Measurements from ENCODE around the gene B4GALT4.

B4GALT4 gene

DNA sequence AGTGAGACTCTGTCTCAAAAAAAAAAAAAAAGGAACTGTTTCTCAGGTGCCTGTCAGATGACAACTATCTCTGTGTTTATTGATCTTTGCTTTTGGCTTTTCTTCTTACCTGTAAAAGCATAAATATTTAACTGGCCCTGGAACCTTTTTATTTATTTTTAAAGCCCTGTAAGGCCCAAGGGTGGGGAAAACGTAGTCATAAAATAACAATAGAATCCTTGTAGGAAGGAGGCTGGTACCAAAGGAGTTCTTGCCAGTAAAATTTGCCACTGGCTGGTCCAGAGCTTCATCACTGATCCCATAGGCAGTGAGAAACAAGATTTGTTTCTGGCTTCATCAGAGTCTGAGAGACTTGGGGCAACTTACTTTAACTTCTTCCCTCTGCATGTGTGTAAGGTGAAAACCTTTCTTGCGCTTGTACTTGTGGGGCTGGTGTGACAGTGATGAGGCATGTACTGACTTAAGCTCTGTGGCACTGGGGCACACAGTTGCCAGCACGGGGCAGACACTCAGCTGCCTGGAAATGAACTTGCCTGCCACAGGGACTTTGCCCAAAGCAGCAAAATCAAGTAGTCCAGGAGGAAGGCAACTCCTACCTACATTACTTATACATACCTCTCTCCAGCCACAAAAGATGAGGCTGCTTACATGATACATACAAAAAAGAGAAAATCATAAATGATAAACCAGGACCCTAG lies 19.6 kb downstream of the B4GALT4 start:
- in situ Hi-C loops (cut with MboI; ENCODE audit: low sequenced_read_pairs, unreplicated experiment), result no loop called here
- TF ChIP-seq, protein P1, sequence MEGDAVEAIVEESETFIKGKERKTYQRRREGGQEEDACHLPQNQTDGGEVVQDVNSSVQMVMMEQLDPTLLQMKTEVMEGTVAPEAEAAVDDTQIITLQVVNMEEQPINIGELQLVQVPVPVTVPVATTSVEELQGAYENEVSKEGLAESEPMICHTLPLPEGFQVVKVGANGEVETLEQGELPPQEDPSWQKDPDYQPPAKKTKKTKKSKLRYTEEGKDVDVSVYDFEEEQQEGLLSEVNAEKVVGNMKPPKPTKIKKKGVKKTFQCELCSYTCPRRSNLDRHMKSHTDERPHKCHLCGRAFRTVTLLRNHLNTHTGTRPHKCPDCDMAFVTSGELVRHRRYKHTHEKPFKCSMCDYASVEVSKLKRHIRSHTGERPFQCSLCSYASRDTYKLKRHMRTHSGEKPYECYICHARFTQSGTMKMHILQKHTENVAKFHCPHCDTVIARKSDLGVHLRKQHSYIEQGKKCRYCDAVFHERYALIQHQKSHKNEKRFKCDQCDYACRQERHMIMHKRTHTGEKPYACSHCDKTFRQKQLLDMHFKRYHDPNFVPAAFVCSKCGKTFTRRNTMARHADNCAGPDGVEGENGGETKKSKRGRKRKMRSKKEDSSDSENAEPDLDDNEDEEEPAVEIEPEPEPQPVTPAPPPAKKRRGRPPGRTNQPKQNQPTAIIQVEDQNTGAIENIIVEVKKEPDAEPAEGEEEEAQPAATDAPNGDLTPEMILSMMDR (IDR thresholded peaks at IDR 0.05; ENCODE audit: borderline replicate concordance, control extremely low read depth, extremely low read depth, insufficient read depth, missing control alignments), result no peak
- DNase-seq (ENCODE audit: low spot score), result no peak

DNA sequence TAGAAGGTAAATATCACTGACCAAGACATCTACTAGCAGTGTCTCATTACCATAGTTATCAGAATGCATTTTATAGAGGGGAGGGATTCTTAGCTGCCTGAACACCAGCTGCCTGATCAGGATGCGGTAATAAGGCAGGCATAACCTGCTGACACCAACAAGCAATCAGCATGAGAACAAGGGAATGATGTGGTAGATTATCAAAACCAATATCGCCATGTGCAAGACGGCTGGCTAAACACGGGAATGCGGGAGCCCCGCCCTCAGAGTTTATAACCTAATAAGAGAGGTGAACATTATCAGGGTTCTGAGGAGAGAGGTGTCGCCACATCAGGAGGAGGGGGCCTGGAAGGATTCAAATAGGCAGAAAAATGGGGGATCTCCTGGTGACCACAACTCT lies 20.5 kb downstream of the B4GALT4 start:
- in situ Hi-C loops (cut with MboI; ENCODE audit: low sequenced_read_pairs, unreplicated experiment), result no loop called here
- TF ChIP-seq, protein P1 (IDR thresholded peaks at IDR 0.05; ENCODE audit: borderline replicate concordance, control extremely low read depth, extremely low read depth, insufficient read depth, missing control alignments), result no peak
- no peak for DNase-seq (ENCODE audit: low spot score)

DNA sequence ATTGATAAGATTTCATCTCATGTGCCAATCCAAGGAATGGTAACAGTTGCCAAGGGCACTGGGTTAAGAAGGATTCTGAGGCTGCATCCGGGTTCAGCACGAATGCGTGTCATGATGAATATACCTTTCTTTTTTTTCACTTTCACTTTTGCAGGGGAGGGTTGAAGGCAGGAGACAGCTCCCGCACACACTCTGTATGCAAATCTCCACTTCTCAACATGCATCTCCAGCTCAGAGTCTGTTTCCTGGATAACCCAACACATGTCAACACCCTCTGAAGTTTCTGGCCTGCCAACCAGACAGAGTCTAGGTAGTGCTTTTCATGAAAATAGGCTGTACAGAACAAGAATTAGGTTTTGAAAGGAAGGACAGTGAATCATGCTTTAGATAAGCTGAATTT lies 21.6 kb downstream of the B4GALT4 start:
- in situ Hi-C loops (cut with MboI; ENCODE audit: low sequenced_read_pairs, unreplicated experiment), result no loop called here
- TF ChIP-seq, protein P1 (IDR thresholded peaks at IDR 0.05; ENCODE audit: borderline replicate concordance, control extremely low read depth, extremely low read depth, insufficient read depth, missing control alignments), result no peak
- peak; percentile 67 for DNase-seq (ENCODE audit: low spot score)

DNA sequence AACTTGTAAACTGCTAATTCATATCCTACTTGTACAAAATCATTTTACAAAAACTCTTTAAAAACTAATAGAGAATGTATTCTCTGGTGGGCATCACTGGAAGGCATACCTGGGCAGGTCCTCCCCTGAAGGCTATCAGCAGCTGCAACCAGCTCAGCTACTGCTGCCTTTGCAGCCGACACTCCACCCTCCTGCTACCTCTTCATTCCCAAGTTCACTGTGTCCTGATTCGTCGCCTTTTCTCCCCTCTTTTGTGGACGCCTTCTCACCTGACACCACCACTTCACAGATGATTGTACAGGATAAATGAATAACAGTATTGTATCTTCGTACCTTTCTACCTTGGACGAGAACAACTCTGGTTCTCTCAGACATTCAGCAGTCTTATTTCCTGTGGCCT lies 28.9 kb downstream of the B4GALT4 start:
- TF ChIP-seq, protein P1 (IDR thresholded peaks at IDR 0.05; ENCODE audit: borderline replicate concordance, control extremely low read depth, extremely low read depth, insufficient read depth, missing control alignments), result no peak
- in situ Hi-C loops (cut with MboI; ENCODE audit: low sequenced_read_pairs, unreplicated experiment), result no loop called here
- DNase-seq (ENCODE audit: low spot score), result no peak

DNA sequence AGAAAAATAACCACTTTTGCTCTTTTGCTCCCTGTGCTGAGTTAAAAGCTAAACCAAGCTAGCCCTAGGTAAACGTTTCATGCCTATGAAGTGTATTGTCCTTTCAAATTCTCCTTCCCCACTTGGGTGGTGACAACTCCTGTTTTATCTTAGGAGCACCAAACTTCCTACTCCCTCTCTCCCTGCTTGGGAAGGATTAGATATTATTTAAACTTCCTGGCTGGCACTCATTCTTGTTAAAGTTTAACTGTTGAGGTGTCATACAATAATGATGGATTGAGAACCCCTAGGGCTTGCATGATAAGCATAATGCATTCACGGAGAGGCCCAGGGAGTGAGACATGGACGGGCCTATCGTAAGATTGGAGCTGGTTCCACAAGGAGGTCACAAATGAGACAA lies 29.5 kb downstream of the B4GALT4 start:
- TF ChIP-seq, protein P1 (IDR thresholded peaks at IDR 0.05; ENCODE audit: borderline replicate concordance, control extremely low read depth, extremely low read depth, insufficient read depth, missing control alignments), result no peak
- in situ Hi-C loops (cut with MboI; ENCODE audit: low sequenced_read_pairs, unreplicated experiment), result no loop called here
- no peak for DNase-seq (ENCODE audit: low spot score)

DNA sequence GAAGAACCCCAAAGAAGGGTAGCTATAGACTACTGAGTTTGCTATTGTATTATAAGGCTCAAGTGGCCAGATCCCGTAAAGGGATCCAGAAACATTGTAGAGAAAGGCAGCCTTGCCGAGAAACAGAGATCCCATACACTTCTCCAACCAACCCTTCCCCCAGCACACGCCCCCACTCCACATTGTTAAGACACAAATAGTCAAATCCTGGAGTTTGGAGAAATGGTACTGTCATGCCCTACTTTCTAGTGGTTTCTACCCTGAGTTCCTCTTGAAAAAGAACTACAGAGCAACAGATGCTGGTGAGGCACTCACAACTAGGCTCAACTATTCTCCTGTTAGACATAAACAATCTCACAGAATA lies 33.2 kb downstream of the B4GALT4 start:
- DNase-seq (ENCODE audit: low spot score), result no peak
- TF ChIP-seq, protein P1 (IDR thresholded peaks at IDR 0.05; ENCODE audit: borderline replicate concordance, control extremely low read depth, extremely low read depth, insufficient read depth, missing control alignments), result no peak
- in situ Hi-C loops (cut with MboI; ENCODE audit: low sequenced_read_pairs, unreplicated experiment), result no loop called here

All from GM13976 (cell line).